GM12865 (cell line): Measurements from ENCODE around the gene DCAF5.
A peak's percentile ranks its signal among the peaks of the same experiment; 100 is the strongest.
"Not testable (repeated sequence)": the region's sequence is repeated elsewhere in the genome, so short reads cannot be mapped to it uniquely, and the experiment has no call there.

Experiments
- DNase-seq: peaks from one replicate; pipeline ENCODE4 v3.0.0; 2010; ENCODE audit warnings: low read depth
- H3K4me3 ChIP-seq: 2 replicates; pipeline ENCODE4 v1.5.1; 2011; ENCODE audit warnings: mild to moderate bottlenecking, low read depth, low read length, control low read depth
- TF ChIP-seq, protein P1 (sequence below): IDR thresholded peaks from 2 replicates; pipeline ENCODE4 v1.5.1; 2011; ENCODE audit warnings: low read length, control low read depth, low read depth, inconsistent platforms; ENCODE audit not compliant: insufficient read depth; ENCODE audit errors: missing control alignments

The DCAF5 gene, protein sequence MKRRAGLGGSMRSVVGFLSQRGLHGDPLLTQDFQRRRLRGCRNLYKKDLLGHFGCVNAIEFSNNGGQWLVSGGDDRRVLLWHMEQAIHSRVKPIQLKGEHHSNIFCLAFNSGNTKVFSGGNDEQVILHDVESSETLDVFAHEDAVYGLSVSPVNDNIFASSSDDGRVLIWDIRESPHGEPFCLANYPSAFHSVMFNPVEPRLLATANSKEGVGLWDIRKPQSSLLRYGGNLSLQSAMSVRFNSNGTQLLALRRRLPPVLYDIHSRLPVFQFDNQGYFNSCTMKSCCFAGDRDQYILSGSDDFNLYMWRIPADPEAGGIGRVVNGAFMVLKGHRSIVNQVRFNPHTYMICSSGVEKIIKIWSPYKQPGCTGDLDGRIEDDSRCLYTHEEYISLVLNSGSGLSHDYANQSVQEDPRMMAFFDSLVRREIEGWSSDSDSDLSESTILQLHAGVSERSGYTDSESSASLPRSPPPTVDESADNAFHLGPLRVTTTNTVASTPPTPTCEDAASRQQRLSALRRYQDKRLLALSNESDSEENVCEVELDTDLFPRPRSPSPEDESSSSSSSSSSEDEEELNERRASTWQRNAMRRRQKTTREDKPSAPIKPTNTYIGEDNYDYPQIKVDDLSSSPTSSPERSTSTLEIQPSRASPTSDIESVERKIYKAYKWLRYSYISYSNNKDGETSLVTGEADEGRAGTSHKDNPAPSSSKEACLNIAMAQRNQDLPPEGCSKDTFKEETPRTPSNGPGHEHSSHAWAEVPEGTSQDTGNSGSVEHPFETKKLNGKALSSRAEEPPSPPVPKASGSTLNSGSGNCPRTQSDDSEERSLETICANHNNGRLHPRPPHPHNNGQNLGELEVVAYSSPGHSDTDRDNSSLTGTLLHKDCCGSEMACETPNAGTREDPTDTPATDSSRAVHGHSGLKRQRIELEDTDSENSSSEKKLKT

DNA sequence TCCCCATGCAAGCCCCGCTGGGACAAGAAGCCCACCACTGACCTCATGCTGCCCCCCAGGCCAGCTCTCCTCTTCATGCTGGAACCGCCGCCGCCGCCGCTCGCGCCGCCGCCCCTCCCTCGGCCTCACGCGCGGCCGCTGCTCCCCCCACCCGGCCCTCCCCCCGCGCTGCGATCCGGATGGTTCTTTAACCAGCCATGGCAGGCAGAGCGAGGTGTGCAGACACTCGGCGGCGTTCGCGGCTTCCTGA is at the start of gene DCAF5:
DCAF5 (minus strand) TSS at position 218 of the 250 bp plus-strand sequence; CDS start at position 77, 141 bp downstream.
- TF ChIP-seq, protein P1, sequence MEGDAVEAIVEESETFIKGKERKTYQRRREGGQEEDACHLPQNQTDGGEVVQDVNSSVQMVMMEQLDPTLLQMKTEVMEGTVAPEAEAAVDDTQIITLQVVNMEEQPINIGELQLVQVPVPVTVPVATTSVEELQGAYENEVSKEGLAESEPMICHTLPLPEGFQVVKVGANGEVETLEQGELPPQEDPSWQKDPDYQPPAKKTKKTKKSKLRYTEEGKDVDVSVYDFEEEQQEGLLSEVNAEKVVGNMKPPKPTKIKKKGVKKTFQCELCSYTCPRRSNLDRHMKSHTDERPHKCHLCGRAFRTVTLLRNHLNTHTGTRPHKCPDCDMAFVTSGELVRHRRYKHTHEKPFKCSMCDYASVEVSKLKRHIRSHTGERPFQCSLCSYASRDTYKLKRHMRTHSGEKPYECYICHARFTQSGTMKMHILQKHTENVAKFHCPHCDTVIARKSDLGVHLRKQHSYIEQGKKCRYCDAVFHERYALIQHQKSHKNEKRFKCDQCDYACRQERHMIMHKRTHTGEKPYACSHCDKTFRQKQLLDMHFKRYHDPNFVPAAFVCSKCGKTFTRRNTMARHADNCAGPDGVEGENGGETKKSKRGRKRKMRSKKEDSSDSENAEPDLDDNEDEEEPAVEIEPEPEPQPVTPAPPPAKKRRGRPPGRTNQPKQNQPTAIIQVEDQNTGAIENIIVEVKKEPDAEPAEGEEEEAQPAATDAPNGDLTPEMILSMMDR = no peak
- H3K4me3 ChIP-seq = peak within 1 kb of the TSS; percentile 98
- DNase-seq = no peak

DNA sequence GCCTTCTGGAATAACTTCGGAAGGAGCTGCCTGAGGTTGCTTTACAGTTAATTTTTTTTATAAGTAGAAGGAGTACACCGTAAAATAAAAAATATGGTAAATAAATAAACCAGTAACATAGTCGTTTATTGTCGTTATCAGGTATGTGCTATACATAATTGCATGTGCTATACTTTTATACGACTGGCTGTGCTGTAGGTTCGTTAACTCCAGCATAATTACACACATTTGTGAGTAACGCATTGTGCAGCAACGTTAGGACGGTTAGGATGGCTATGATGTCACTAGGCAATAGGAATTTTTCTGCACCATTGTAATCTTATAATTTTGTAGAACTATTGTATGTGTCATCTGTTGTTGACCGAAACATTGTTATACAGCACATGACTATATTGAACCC is 46.9 kb upstream of the DCAF5 start:
- no peak for DNase-seq
- TF ChIP-seq, protein P1 = no peak
- no peak overlapping the region for H3K4me3 ChIP-seq

DNA sequence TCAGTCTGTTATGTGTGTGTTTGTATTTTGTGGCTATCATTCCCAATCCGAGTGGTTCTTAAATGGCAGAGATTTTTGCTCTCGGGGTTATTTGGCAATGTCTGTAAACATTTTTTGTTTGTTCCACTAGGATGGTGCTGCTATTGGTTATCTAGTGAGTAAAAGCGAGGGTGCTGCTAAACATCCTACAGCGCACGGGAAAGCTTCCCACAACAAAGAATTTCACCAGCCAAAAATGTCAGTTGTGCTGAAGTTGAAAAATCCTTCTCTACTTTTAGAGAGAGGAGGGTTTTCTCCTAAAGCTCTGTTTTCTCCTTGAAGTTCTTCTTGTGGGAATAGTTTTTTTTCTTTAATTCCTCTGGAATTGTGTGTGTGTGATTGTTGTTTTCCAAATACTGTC is 40.8 kb upstream of the DCAF5 start:
- TF ChIP-seq, protein P1 = no peak
- no peak overlapping the region for H3K4me3 ChIP-seq
- no peak for DNase-seq

DNA sequence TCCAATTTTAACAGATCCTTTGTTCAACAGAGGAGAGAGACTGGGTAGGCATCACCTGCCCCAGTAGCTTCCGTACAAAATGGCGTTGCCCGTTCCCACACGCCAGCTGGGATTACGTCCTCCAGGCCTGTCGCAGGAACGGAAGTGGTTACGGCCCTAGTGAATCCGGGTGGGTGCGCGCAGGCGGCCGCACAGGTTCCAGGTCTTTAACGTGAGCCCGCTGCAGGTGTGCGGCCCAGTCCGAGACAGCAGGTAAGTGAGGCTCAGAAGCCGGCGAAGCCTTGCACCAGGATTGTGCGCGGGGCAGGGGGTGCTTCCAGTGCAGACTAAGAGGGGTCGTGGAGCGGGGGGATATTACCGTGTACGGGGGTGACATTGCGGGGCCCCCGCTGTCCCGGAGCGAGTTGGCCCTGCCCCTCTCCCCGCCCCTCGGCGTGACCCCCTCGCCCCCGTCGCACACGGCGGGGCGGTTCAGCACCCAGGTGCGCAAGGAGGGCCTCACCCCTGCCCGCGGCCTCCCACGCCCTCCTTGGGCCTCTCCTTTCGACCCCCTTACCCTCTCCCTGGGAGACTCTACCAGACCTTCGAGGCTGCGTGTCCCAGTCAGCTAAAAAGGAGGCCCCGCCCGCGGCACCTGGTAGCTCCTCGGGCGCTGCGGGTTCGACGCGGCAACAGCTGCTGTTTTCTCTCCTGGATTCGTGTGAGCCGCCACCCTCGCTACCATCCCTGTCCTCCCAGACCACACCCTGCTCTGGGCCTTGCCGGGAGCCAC is 38.6 kb upstream of the DCAF5 start, which contains the start of gene EXD2:
EXD2 (plus strand) TSS at position 159 of the 772 bp plus-strand sequence. CDS start 17,973 bp downstream, outside the sequence.
- TF ChIP-seq, protein P1 = no peak
- peak; percentile 93 for DNase-seq
- peak within 1 kb of the TSS; percentile 79 for H3K4me3 ChIP-seq

DNA sequence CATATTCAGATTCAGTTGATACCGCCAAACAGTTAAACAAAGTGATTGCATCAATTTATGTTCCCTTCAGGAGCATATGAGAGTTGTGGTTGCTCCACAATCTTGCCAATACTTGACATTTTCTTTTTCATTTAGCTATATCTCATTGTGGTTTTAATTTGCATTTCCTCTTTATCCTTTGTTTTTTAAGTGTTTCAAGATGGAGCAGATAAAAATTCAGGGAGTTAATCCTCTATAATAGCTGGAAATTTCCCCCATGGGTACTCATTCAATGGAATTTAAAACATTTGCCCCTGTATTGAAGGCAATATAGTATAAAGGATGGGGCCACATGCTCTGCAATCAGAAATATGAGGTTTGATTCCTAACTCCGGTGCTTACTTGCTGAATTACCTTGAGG is 37.3 kb upstream of the DCAF5 start:
- DNase-seq = no peak
- TF ChIP-seq, protein P1 = no peak
- no peak overlapping the region for H3K4me3 ChIP-seq

DNA sequence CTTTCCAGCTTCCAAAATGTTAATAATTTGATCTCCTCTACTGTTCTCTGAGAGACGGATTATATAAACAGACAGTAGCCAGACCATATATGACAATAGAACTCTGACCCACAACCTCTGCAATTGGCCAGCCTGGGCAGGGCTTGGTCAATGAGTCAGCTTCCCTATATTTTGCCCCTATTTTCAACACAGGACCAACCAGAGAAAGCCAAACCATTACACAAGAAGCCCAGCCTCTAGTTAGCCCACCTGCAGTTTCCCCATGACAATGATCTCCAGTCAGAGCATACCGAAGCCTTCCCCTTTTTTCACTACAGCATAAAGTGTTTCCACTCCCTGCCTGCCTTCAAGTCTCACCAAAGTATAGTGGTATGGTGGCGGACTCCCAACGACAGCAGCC is 30.8 kb upstream of the DCAF5 start:
- no peak overlapping the region for H3K4me3 ChIP-seq
- TF ChIP-seq, protein P1 = no peak
- DNase-seq = no peak

DNA sequence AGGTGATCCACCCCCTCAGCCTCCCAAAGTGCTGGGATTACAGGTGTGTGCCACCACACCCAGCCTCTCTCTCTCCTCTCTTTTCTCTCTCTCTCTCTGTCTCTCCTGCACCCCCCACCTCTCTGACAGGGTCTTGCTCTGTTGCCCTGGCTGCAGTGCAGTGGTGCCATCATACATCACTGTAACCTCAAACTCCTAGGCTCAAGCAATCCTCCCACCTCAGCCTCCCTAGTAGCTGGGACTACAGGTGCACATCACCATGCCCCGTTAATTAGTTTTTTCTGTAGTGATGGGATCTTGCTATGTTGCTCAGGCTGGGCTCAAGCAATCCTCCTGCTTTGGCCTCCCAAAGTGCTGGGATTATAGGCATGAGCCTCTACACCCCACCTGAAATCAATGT is 29.7 kb upstream of the DCAF5 start:
- DNase-seq, H3K4me3 ChIP-seq: not testable (repeated sequence)
